PC-9 (cell line): Measurements from ENCODE around the gene MYO6. TPM values are rescaled to one million over a fixed set of nuclear protein-coding genes. Genes with fewer than 3 reads are reported as not detected.
A peak's percentile ranks its signal among the peaks of the same experiment; 100 is the strongest.

ENCODE experiments used
- BruUV-seq: library from RNA; stranded (reverse); fragments of 400-500 nt; replicated peaks from 2 replicates; lab custom pipeline; 2021; lab: Mats Ljungman, UMichigan
- CTCF ChIA-PET: fragments of 300-600 bp; sonication (Branson Sonifier 250); formaldehyde crosslinking; loops from one replicate; lab custom pipeline; 2022; ENCODE audit warnings: antibody characterized with exemption; lab: Charles Lee
- POLR2A ChIA-PET: fragments of 300-600 bp; sonication (Branson Sonifier 250); formaldehyde crosslinking; loops from one replicate; lab custom pipeline; 2022; ENCODE audit warnings: antibody characterized with exemption; ENCODE audit not compliant: unreplicated experiment; lab: Charles Lee
- DNase-seq, 2 experiments: peaks; one replicate each; pipeline versions ENCODE4 v3.0.0 to v3.0.0-alpha.2; 2015 to 2022; ENCODE audit warnings: mixed read lengths in 1 of 2
- H2AFZ ChIP-seq: fragments of 200-600 bp; sonication (generic); 2 replicates; pipeline ENCODE4 v1.8.1; 2017; ENCODE audit warnings: antibody characterized with exemption
- H3F3A ChIP-seq: fragments of 200-600 bp; sonication (generic); 2 replicates; pipeline ENCODE4 v1.8.1; 2017; ENCODE audit warnings: antibody characterized with exemption, mild to moderate bottlenecking, low read depth; ENCODE audit not compliant: insufficient read depth
- H3K27ac ChIP-seq: fragments of 200-600 bp; sonication (generic); 2 replicates; pipeline ENCODE4 v1.6.1; 2016; ENCODE audit warnings: mixed run types
- H3K27me3 ChIP-seq: fragments of 200-600 bp; sonication (generic); 2 replicates; pipeline ENCODE4 v1.6.1; 2016; ENCODE audit warnings: low read depth, mixed run types; ENCODE audit not compliant: insufficient read depth
- H3K36me3 ChIP-seq: fragments of 200-600 bp; sonication (generic); 2 replicates; pipeline ENCODE4 v1.6.1; 2016; ENCODE audit warnings: low read depth, mixed run types
- H3K4me1 ChIP-seq: fragments of 200-600 bp; sonication (generic); replicated peaks from 2 replicates; pipeline ENCODE4 v1.6.1; 2016; ENCODE audit warnings: mixed run types; ENCODE audit not compliant: insufficient read depth
- H3K4me2 ChIP-seq: fragments of 200-600 bp; sonication (generic); 2 replicates; pipeline ENCODE4 v1.6.1; 2017; ENCODE audit warnings: mixed run types
- H3K4me3 ChIP-seq: fragments of 200-600 bp; sonication (generic); 2 replicates; pipeline ENCODE4 v1.6.1; 2016; ENCODE audit warnings: mixed run types
- H3K79me2 ChIP-seq: fragments of 200-600 bp; sonication (generic); 2 replicates; pipeline ENCODE4 v1.6.1; 2017; ENCODE audit warnings: low read depth, mixed run types
- H3K9me2 ChIP-seq: fragments of 200-600 bp; sonication (generic); 2 replicates; pipeline ENCODE4 v1.8.1; 2017; ENCODE audit warnings: mild to moderate bottlenecking; ENCODE audit not compliant: insufficient read depth
- H3K9me3 ChIP-seq: fragments of 200-600 bp; sonication (generic); 2 replicates; pipeline ENCODE4 v1.8.1; 2016; ENCODE audit warnings: low read depth; ENCODE audit not compliant: insufficient read depth
- H4K20me1 ChIP-seq: fragments of 200-600 bp; sonication (generic); 2 replicates; pipeline ENCODE4 v1.8.1; 2017; ENCODE audit not compliant: insufficient read depth
- EZH2 ChIP-seq: fragments of 200-600 bp; sonication (generic); IDR thresholded peaks from 2 replicates; pipeline ENCODE4 v1.8.0; 2017; ENCODE audit warnings: antibody characterized with exemption, low read depth
- intact Hi-C: fragments of 100-400 bp; cut with micrococcal nuclease; formaldehyde crosslinking; loops from one replicate; pipeline ENCODE4 v1.10.0; 2022; ENCODE audit not compliant: unreplicated experiment
- total RNA-seq: library from RNA; stranded (reverse); gene quantifications from 2 replicates; pipeline ENCODE4 v1.2.3, GENCODE V29; 2021
- TF ChIP-seq, protein P1 (sequence below): fragments of 200-600 bp; sonication (generic); conservative IDR thresholded peaks from 2 replicates; pipeline ENCODE4 v1.6.1; 2017; ENCODE audit warnings: mixed run types, antibody characterized with exemption, mild to moderate bottlenecking, moderate library complexity

The MYO6 gene
- total RNA-seq, 1 experiment from 2014 or later: 93.0 TPM

DNA sequence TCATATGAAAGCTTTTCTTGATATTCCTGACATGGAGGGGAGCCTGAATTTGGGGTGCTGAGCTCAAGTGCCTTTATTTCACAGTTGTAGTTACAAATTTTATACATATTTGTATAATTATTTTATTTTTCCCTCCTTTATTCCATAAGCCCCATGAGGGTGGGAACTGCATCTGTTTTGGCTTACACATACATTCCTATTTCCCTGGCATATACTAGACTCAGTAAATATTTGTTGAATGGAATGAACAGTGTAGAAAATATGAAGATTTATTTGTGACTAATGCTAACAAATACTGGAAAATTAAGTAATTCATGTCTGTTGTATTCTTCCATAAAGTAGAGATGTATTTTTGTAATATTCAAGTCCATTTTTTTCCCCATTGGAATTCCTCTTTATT is 127.1 kb downstream of the MYO6 start:
- intact Hi-C loops: no loop called here
- DNase-seq: no peak

DNA sequence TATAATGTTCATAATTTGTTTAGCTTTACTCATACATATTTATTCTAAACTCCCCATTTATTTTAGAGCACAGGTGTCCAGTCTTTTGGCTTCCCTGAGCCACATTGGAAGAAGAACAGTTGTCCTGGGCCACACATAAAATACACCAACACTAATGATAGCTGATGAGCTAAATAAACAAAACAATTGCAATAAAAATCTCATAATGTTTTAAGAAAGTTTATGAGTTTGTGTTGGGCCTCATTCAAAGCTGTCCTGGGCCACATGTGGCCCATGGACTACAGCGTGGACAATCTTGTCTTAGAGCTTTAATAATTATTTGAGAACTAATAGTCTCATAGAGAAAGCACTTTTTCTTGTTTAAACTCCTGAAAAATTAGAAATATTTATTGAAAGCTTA is 131.3 kb downstream of the MYO6 start:
- H3K79me2 ChIP-seq: no peaks in the 10 kb centered on the region
- H3K4me3 ChIP-seq: no peak overlapping the region
- no peak overlapping the region for H2AFZ ChIP-seq
- peaks cover 12% of the 10 kb centered on the region for H3K36me3 ChIP-seq
- no peaks in the 10 kb centered on the region; the same call in 1 of the 2 replicates for H3F3A ChIP-seq
- DNase-seq: no peak
- TF ChIP-seq, protein P1, sequence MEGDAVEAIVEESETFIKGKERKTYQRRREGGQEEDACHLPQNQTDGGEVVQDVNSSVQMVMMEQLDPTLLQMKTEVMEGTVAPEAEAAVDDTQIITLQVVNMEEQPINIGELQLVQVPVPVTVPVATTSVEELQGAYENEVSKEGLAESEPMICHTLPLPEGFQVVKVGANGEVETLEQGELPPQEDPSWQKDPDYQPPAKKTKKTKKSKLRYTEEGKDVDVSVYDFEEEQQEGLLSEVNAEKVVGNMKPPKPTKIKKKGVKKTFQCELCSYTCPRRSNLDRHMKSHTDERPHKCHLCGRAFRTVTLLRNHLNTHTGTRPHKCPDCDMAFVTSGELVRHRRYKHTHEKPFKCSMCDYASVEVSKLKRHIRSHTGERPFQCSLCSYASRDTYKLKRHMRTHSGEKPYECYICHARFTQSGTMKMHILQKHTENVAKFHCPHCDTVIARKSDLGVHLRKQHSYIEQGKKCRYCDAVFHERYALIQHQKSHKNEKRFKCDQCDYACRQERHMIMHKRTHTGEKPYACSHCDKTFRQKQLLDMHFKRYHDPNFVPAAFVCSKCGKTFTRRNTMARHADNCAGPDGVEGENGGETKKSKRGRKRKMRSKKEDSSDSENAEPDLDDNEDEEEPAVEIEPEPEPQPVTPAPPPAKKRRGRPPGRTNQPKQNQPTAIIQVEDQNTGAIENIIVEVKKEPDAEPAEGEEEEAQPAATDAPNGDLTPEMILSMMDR: no peak
- TF ChIP-seq EZH2: no peak
- H3K27ac ChIP-seq: no peak overlapping the region
- peaks cover 11% of the 10 kb centered on the region for H3K4me1 ChIP-seq
- ChIA-PET POLR2A (interaction anchor here (0.6 kb wide), 1 partner anchor 1131 kb away, joined by 3 read pairs; no protein-coding TSS in a partner anchor), CTCF (no interaction called here)
- H3K9me2 ChIP-seq: no peaks in the 10 kb centered on the region
- no peak overlapping the region for H3K4me2 ChIP-seq
- H3K9me3 ChIP-seq: no peaks in the 10 kb centered on the region
- no peaks in the 10 kb centered on the region for H4K20me1 ChIP-seq
- no TSS peak for BruUV-seq
- no peaks in the 10 kb centered on the region for H3K27me3 ChIP-seq
- intact Hi-C loops: no loop called here

More for the DNA sequence above, 127.1 kb downstream of the MYO6 start:
- no peak overlapping the region for H2AFZ ChIP-seq
- no peaks in the 10 kb centered on the region for H3K4me1 ChIP-seq
- no peak overlapping the region for H3K27ac ChIP-seq
- no peak overlapping the region for H3K4me2 ChIP-seq
- H3K9me2 ChIP-seq: no peaks in the 10 kb centered on the region
- no TSS peak for BruUV-seq
- no peaks in the 10 kb centered on the region for H4K20me1 ChIP-seq
- H3K79me2 ChIP-seq: no peaks in the 10 kb centered on the region
- no peak overlapping the region for H3K4me3 ChIP-seq
- H3F3A ChIP-seq: no peaks in the 10 kb centered on the region
- no peaks in the 10 kb centered on the region for H3K27me3 ChIP-seq
- POLR2A ChIA-PET: no interaction called here
- H3K36me3 ChIP-seq: peaks cover 12% of the 10 kb centered on the region
- H3K9me3 ChIP-seq: no peaks in the 10 kb centered on the region
- TF ChIP-seq EZH2: no peak
- TF ChIP-seq, protein P1: no peak
- CTCF ChIA-PET: no interaction called here

DNA sequence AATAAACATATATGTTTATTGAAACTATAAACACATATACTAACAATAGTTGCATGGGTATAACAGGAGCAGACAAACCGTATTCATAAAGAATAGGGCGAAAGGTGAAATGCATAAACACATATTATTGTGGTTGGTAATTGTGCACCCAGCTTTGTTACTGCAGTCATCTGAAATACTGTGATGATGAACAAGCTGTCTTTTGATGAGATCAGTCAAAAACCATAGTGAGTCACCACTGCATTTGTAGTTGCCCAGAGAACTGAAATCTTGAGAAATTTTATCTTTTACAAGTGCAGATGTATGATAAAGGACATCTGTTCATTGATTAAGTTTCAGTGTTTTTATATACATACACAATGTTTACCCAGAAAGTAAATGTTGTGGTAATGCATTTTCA is 133.7 kb downstream of the MYO6 start:
- H3F3A ChIP-seq: no peaks in the 10 kb centered on the region; the same call in 1 of the 2 replicates
- POLR2A ChIA-PET: interaction anchor here (0.6 kb wide), 1 partner anchor 1437 kb away, joined by 3 read pairs; no protein-coding TSS in a partner anchor

More for the DNA sequence above, 133.7 kb downstream of the MYO6 start:
- H4K20me1 ChIP-seq: no peaks in the 10 kb centered on the region
- no peaks in the 10 kb centered on the region for H3K9me2 ChIP-seq
- no peak overlapping the region for H2AFZ ChIP-seq
- DNase-seq: peak in 1 of 2 experiments; percentile 43
- H3K9me3 ChIP-seq: no peaks in the 10 kb centered on the region
- H3K36me3 ChIP-seq: peaks cover 12% of the 10 kb centered on the region
- no peak overlapping the region for H3K4me2 ChIP-seq
- no peak overlapping the region for H3K4me3 ChIP-seq
- H3K27ac ChIP-seq: no peak overlapping the region
- CTCF ChIA-PET: interaction anchor here (0.6 kb wide), 1 partner anchor 12 kb away, joined by 3 read pairs; no protein-coding TSS in a partner anchor
- H3K79me2 ChIP-seq: no peaks in the 10 kb centered on the region
- intact Hi-C loops: no loop called here
- peaks cover 11% of the 10 kb centered on the region for H3K4me1 ChIP-seq
- BruUV-seq: no TSS peak
- no peak for TF ChIP-seq EZH2
- TF ChIP-seq, protein P1: no peak
- H3K27me3 ChIP-seq: no peaks in the 10 kb centered on the region
